ENCODE data around the gene WASF2. TPM values are rescaled to one million over a fixed set of nuclear protein-coding genes. Genes with fewer than 3 reads are reported as not detected.
A peak's percentile ranks its signal among the peaks of the same experiment; 100 is the strongest.

The WASF2 gene
- total RNA-seq, 1 donor from 2014 or later: 58.9 TPM

DNA sequence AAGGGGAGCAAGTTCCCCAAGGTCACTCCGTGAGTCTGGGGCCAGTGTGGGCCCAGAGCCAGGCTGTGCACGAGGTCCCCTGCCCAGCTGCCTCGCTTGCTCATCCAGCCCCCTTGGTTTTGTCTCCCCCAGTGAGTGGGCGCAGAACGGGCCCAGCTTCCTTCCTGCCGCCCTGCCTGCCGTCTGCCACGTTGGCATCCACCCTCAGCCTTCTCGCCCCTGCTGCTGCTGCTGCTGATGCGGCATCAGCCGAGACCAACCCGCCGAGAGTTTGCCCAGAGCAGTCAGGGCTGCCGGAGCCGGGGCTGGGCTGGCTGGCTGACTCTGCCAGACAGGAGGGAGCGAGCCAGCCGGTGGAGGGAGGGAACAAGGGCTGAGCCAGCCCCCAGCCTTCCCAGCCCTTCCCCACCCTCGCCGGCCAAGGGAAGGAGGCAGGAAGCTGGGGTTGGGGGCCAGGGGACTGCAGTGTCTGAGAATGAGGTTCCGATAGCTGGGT is 31.4 kb upstream of the WASF2 start:
- H3K27me3 ChIP-seq: no peaks in the 10 kb centered on the region
- H3K27ac ChIP-seq: peak overlapping the region; percentile 99
- intact Hi-C loops (cut with DNase I): no loop called here
- H3K4me3 ChIP-seq: peak overlapping the region in 1 of 2 donors; percentile 12
- DNase-seq (ENCODE audit: extremely low spot score in 2 of 2): no peak
- H3K9me3 ChIP-seq: no peaks in the 10 kb centered on the region
- TF ChIP-seq POLR2A (IDR thresholded peaks at IDR 0.05): no peak
- TF ChIP-seq, protein P1, sequence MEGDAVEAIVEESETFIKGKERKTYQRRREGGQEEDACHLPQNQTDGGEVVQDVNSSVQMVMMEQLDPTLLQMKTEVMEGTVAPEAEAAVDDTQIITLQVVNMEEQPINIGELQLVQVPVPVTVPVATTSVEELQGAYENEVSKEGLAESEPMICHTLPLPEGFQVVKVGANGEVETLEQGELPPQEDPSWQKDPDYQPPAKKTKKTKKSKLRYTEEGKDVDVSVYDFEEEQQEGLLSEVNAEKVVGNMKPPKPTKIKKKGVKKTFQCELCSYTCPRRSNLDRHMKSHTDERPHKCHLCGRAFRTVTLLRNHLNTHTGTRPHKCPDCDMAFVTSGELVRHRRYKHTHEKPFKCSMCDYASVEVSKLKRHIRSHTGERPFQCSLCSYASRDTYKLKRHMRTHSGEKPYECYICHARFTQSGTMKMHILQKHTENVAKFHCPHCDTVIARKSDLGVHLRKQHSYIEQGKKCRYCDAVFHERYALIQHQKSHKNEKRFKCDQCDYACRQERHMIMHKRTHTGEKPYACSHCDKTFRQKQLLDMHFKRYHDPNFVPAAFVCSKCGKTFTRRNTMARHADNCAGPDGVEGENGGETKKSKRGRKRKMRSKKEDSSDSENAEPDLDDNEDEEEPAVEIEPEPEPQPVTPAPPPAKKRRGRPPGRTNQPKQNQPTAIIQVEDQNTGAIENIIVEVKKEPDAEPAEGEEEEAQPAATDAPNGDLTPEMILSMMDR (IDR thresholded peaks at IDR 0.05): no peak
- H3K36me3 ChIP-seq: no peaks in the 10 kb centered on the region
- H3K4me1 ChIP-seq: peaks cover 95% of the 10 kb centered on the region

DNA sequence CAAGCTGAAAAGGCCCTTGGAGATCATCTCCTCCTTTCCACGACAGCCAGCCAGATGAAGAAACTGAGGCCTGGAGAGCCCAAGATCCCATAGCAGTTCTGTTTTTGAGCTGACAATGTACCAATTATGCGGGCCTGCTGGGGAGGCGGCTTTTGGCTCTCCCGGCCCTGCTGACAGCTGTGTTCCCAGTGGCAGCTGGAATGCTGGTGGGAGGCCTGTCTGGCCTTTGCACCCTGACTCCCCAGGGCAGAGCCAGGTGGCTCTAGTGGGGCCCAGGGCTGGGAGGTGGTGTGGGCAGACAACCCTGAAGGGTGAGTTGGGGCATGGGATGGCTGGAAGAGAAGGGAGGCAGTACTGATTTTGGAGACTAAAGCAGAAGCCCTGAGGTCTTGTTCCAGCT is 30.7 kb upstream of the WASF2 start:
- peaks cover 88% of the 10 kb centered on the region for H3K4me1 ChIP-seq
- intact Hi-C loops (cut with DNase I): no loop called here
- DNase-seq (ENCODE audit: extremely low spot score in 2 of 2): no peak
- no peaks in the 10 kb centered on the region for H3K36me3 ChIP-seq
- no peaks in the 10 kb centered on the region for H3K27me3 ChIP-seq
- TF ChIP-seq POLR2A (IDR thresholded peaks at IDR 0.05) (no peak), POLR2AphosphoS5 (IDR thresholded peaks at IDR 0.05; ENCODE audit: insufficient read depth in 1 of 2, low read depth in 1 of 2) (no peak)
- TF ChIP-seq, protein P1 (IDR thresholded peaks at IDR 0.05): no peak
- peak overlapping the region; percentile 99 for H3K27ac ChIP-seq
- H3K4me3 ChIP-seq: peak overlapping the region in 1 of 2 donors; percentile 12
- H3K9me3 ChIP-seq: no peaks in the 10 kb centered on the region

DNA sequence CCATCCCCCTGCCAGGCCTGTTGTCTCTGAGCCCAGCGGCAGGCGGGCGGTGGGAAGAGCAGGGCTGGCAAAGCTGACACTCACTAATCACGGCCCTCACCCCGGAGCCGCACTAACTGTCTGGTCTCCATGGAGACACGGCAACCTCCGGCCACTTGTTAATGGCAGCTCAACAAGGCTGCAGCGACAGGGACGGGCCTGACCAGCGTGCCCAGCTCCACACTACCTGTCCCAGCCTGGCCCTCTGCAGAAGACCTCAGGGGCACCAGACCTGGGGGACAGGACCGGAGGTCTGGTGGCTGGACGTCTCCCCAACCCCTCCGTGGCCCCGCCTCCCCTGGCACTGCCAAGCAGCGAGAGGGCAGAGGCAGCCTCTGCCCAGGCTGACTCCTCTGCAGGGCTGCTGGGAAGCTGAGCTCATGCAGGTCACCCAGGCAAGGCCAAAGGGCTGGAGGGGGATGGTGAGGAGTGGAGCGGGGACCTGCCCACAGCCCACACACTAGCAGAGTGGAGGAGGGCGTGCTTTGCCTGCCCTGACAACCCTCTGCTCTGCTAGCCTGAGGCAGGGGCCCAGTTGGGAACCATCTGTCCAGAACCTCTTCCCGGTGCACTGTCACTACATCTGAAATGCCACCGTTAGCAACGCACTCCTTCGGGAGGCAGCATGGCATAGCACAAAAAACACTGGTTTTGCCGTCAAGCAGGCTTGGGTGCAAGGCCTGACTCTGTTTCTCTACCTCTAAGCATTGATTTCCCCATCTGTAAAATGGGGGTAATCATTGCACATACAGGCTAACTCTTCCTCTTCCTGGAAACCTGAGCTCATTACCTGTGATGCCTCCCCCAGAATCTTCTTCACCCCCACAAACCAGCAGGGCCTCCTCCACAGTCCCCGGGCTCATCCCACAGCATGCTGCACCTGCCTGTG is 29.6 kb upstream of the WASF2 start:
- TF ChIP-seq POLR2AphosphoS5 (IDR thresholded peaks at IDR 0.05; ENCODE audit: insufficient read depth in 1 of 2, low read depth in 1 of 2): no peak
- no peak for TF ChIP-seq POLR2A (IDR thresholded peaks at IDR 0.05)
- TF ChIP-seq, protein P1 (IDR thresholded peaks at IDR 0.05): no peak
- no peak for DNase-seq (ENCODE audit: extremely low spot score in 2 of 2)
- H3K36me3 ChIP-seq: no peaks in the 10 kb centered on the region
- intact Hi-C loops (cut with DNase I): no loop called here
- peaks cover 77% of the 10 kb centered on the region for H3K4me1 ChIP-seq
- H3K4me3 ChIP-seq: no peak overlapping the region
- H3K9me3 ChIP-seq: no peaks in the 10 kb centered on the region
- no peaks in the 10 kb centered on the region for H3K27me3 ChIP-seq
- peak overlapping the region; percentile 77 for H3K27ac ChIP-seq

DNA sequence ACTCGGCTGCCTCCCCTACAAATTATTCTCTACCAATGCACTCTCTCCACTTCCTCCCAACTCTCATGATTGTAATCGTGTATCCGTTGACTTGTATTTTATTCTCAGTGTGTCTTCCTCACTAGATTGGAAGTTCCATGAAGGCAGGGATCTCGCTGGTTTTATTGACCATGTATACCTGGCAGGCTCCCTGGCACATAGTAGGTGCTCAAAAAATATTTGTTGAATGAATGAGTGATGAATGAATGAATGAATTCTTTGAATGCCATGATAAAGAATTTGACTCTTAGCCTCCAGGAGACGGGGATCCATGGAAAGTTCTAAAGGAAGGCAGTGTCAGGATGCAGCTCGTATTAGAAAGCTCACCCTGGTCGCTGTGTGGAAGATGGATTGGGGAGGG is 28.8 kb upstream of the WASF2 start:
- Histone ChIP-seq H3K36me3 (no peaks in the 10 kb centered on the region), H3K4me3 (no peak overlapping the region), H3K9me3 (no peaks in the 10 kb centered on the region), H3K27ac (peak overlapping the region; percentile 77), H3K27me3 (no peaks in the 10 kb centered on the region), H3K4me1 (peaks cover 74% of the 10 kb centered on the region)
- no peak for TF ChIP-seq POLR2AphosphoS5 (IDR thresholded peaks at IDR 0.05; ENCODE audit: insufficient read depth in 1 of 2, low read depth in 1 of 2)
- no peak for TF ChIP-seq POLR2A (IDR thresholded peaks at IDR 0.05)
- TF ChIP-seq, protein P1 (IDR thresholded peaks at IDR 0.05): no peak
- DNase-seq (ENCODE audit: extremely low spot score in 2 of 2): no peak
- intact Hi-C loops (cut with DNase I): no loop called here

All from vagina (tissue), 2 donors.